CD14-positive monocyte (primary cell): ENCODE data around the gene MRPL49. TPM values are rescaled to one million over a fixed set of nuclear protein-coding genes. Genes with fewer than 3 reads are reported as not detected.

ENCODE experiments used
- DNase-seq, 3 donors: peaks; one replicate each; pipeline ENCODE4 v3.0.0-alpha.2; 2011 to 2022
- H2AFZ ChIP-seq: 2 replicates; pipeline ENCODE4 v1.6.0; 2012; ENCODE audit warnings: mild to moderate bottlenecking, low read depth, low read length, inconsistent platforms; ENCODE audit not compliant: insufficient read depth, poor library complexity, severe bottlenecking
- H3K27ac ChIP-seq, 2 donors: 1 replicate in 1 of 2; 2 replicates in 1 of 2; pipeline ENCODE4 v1.5.1; 2012 to 2013; ENCODE audit warnings: low read length in 2 of 2, control low read depth in 1 of 2, inconsistent platforms in 1 of 2, low read depth in 1 of 2, mild to moderate bottlenecking in 1 of 2
- H3K27me3 ChIP-seq, 2 donors: one replicate each; pipeline versions ENCODE4 v1.6.0 to v1.6.1; 2011 to 2013; ENCODE audit warnings: low read length in 2 of 2; ENCODE audit not compliant: control insufficient read depth in 2 of 2, insufficient read depth in 2 of 2
- H3K36me3 ChIP-seq, 2 donors: replicated peaks in 1 of 2; 1 replicate in 1 of 2; 2 replicates in 1 of 2; pipeline versions ENCODE4 v1.5.1 to v1.6.1; 2012 to 2013; ENCODE audit warnings: low read length in 2 of 2, control low read depth in 1 of 2, inconsistent platforms in 1 of 2, mild to moderate bottlenecking in 1 of 2; ENCODE audit not compliant: insufficient read depth in 2 of 2, control insufficient read depth in 1 of 2
- H3K4me1 ChIP-seq, 2 donors: 1 replicate in 1 of 2; 2 replicates in 1 of 2; pipeline versions ENCODE4 v1.5.1 to v1.6.1; 2012 to 2013; ENCODE audit warnings: low read length in 2 of 2, control low read depth in 1 of 2, inconsistent platforms in 1 of 2, mild to moderate bottlenecking in 1 of 2, moderate library complexity in 1 of 2; ENCODE audit not compliant: insufficient read depth in 2 of 2, control insufficient read depth in 1 of 2
- H3K4me2 ChIP-seq: replicated peaks from 2 replicates; pipeline ENCODE3; 2012; ENCODE audit warnings: low read length, moderate library complexity, mild to moderate bottlenecking; ENCODE audit not compliant: poor library complexity, severe bottlenecking; ENCODE audit errors: extremely low read depth
- H3K4me3 ChIP-seq, 3 experiments: fragments of 200-600 bp in 1 of 3; sonication (generic) in 1 of 3; replicated peaks in 1 of 3; 1 replicate in 2 of 3; 2 replicates in 1 of 3; pipeline ENCODE4 v1.5.1; 2011 to 2013; ENCODE audit warnings: low read length in 3 of 3, mild to moderate bottlenecking in 3 of 3, control low read depth in 2 of 3, low read depth in 2 of 3, inconsistent platforms in 1 of 3, moderate library complexity in 1 of 3
- H3K79me2 ChIP-seq: 2 replicates; pipeline ENCODE4 v1.6.0; 2012; ENCODE audit warnings: mild to moderate bottlenecking, control low read depth, inconsistent platforms, low read length, moderate library complexity; ENCODE audit not compliant: insufficient read depth
- H3K9ac ChIP-seq: 2 replicates; pipeline ENCODE4 v1.6.0; 2017; ENCODE audit warnings: low read length, mild to moderate bottlenecking; ENCODE audit not compliant: insufficient read depth, poor library complexity, severe bottlenecking
- H3K9me3 ChIP-seq, 2 donors: replicated peaks in 1 of 2; 1 replicate in 1 of 2; 2 replicates in 1 of 2; pipeline versions ENCODE4 v1.5.1 to v1.6.1; 2012 to 2013; ENCODE audit warnings: low read length in 2 of 2, control low read depth in 1 of 2; ENCODE audit not compliant: control insufficient read depth in 1 of 2, insufficient read depth in 1 of 2
- H4K20me1 ChIP-seq: 2 replicates; pipeline ENCODE4 v1.6.0; 2012; ENCODE audit warnings: mild to moderate bottlenecking, low read length, control low read depth, moderate library complexity; ENCODE audit not compliant: insufficient read depth
- H3K27ac Mint-ChIP-seq, 7 donors: one replicate each; pipeline ENCODE4 v1.8.0; 2020; ENCODE audit warnings: mild to moderate bottlenecking in 7 of 7, mixed read lengths in 7 of 7, moderate library complexity in 6 of 7, inconsistent platforms in 2 of 7
- H3K27me3 Mint-ChIP-seq, 3 donors: one replicate each; pipeline ENCODE4 v1.8.0; 2021 to 2022; ENCODE audit warnings: low read depth in 3 of 3, mild to moderate bottlenecking in 3 of 3, mixed read lengths in 3 of 3, moderate library complexity in 3 of 3, inconsistent platforms in 1 of 3
- H3K36me3 Mint-ChIP-seq, 2 donors: one replicate each; pipeline ENCODE4 v1.8.0; 2020; ENCODE audit warnings: mixed read lengths in 2 of 2, inconsistent platforms in 1 of 2, mild to moderate bottlenecking in 1 of 2
- H3K4me1 Mint-ChIP-seq: one replicate; pipeline ENCODE4 v1.8.0; 2020; ENCODE audit warnings: mild to moderate bottlenecking, mixed read lengths
- H3K4me3 Mint-ChIP-seq, 2 donors: one replicate each; pipeline ENCODE4 v1.8.0; 2020; ENCODE audit warnings: mild to moderate bottlenecking in 2 of 2, mixed read lengths in 2 of 2, moderate library complexity in 1 of 2
- H3K9me3 Mint-ChIP-seq, 7 donors: one replicate each; pipeline ENCODE4 v1.8.0; 2020 to 2022; ENCODE audit warnings: mixed read lengths in 7 of 7, mild to moderate bottlenecking in 6 of 7, moderate library complexity in 6 of 7, inconsistent platforms in 2 of 7
- WGBS: methylation state at CpG from one replicate; pipeline ENCODE4 v1.1.5; 2013; ENCODE audit warnings: missing lambda C conversion rate; ENCODE audit not compliant: insufficient coverage; 5-methylcytosine and 5-hydroxymethylcytosine counted together
- intact Hi-C, 2 donors: fragments of 100-400 bp; cut with micrococcal nuclease; formaldehyde crosslinking; loops; one replicate each; pipeline versions ENCODE4 v1.15.0 to v1.15.1; 2023
- polyA plus RNA-seq, 3 donors: library from polyadenylated mRNA; depleted of rRNA in 1 of 3; unstranded in 2 of 3; stranded (reverse) in 1 of 3; fragments of 300-500 nt in 2 of 3; fragments of >200 nt in 1 of 3; fragmentation: Illumina TruSeq in 2 of 3; gene quantifications; 1 replicate in 2 of 3; 2 replicates in 1 of 3; pipeline ENCODE4 v1.2.3, GENCODE V29; 2012 to 2021
- TF ChIP-seq, protein P1 (sequence below): fragments of 200-600 bp; IDR thresholded peaks from one replicate; pipeline ENCODE4 v1.8.0; 2022; ENCODE audit warnings: antibody characterized with exemption, mild to moderate bottlenecking

MRPL49 gene
- polyA plus RNA-seq, 3 donors: 19.8 to 33.9 (median 32.7) TPM

DNA sequence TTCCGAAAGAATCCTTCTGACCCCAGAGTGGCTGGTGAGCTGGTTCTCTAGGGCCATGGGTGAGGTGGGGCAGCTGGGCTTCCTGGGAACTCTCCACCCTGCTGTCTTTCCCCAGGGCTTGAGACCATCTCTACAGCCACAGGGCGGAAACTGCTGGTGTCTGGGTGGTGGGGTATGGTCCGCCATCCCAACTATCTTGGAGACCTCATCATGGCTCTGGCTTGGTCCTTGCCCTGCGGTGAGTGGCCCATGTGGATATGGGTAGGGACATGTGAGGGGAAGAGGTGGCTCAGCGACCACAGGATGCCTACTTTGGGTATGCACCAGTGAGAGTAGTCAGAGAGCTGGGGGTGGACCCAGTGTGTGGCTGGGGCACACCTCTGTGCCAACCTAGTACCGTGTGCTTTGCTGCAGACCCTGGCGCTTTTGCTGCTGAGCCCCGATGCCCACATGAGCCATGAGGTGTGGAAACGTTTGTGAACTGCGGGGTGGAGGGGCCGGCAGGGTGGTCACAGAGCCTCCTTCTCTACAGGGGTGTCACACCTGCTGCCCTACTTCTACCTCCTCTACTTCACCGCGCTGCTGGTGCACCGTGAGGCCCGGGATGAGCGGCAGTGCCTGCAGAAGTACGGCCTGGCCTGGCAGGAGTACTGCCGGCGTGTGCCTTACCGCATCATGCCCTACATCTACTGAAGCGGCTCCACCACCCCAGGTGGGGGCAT, 6.6 kb upstream of the MRPL49 start:
- Histone ChIP-seq H3K79me2 (peaks cover 26% of the 10 kb centered on the region), H3K9me3 (no peaks in the 10 kb centered on the region), H3K27me3 (peaks cover 0 to 15% of the 10 kb centered on the region in 2 donors), H3K36me3 (peaks cover 22 to 26% of the 10 kb centered on the region in 2 donors), H3K4me1 (peaks cover 36 to 53% of the 10 kb centered on the region in 2 donors), H2AFZ (no peak overlapping the region), H3K4me3 (no peak overlapping the region), H4K20me1 (peaks cover 35% of the 10 kb centered on the region), H3K27ac (no peak overlapping the region), H3K4me2 (no peak overlapping the region), H3K9ac (no peak overlapping the region)
- WGBS: 92% methylated on average over 10 of the region's 21 CpGs
- H3K9me3 Mint-ChIP-seq: peaks cover 0 to 6% (median 0%) of the 10 kb centered on the region in 7 donors
- no peak for DNase-seq
- TF ChIP-seq, protein P1, sequence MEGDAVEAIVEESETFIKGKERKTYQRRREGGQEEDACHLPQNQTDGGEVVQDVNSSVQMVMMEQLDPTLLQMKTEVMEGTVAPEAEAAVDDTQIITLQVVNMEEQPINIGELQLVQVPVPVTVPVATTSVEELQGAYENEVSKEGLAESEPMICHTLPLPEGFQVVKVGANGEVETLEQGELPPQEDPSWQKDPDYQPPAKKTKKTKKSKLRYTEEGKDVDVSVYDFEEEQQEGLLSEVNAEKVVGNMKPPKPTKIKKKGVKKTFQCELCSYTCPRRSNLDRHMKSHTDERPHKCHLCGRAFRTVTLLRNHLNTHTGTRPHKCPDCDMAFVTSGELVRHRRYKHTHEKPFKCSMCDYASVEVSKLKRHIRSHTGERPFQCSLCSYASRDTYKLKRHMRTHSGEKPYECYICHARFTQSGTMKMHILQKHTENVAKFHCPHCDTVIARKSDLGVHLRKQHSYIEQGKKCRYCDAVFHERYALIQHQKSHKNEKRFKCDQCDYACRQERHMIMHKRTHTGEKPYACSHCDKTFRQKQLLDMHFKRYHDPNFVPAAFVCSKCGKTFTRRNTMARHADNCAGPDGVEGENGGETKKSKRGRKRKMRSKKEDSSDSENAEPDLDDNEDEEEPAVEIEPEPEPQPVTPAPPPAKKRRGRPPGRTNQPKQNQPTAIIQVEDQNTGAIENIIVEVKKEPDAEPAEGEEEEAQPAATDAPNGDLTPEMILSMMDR: no peak
- H3K27ac Mint-ChIP-seq: peak overlapping the region in 2 of 7 donors; percentile 3 to 10
- peaks cover 13 to 22% (median 15%) of the 10 kb centered on the region in 3 donors for H3K27me3 Mint-ChIP-seq
- peaks cover 34 to 38% of the 10 kb centered on the region in 2 donors for H3K36me3 Mint-ChIP-seq
- intact Hi-C loops: loop anchor here in 1 of 2 donors (2.0 kb wide), 1 partner anchor 19 kb away; the partner anchor contains the start of gene SYVN1
- peaks cover 48% of the 10 kb centered on the region for H3K4me1 Mint-ChIP-seq
- no peak overlapping the region for H3K4me3 Mint-ChIP-seq

DNA sequence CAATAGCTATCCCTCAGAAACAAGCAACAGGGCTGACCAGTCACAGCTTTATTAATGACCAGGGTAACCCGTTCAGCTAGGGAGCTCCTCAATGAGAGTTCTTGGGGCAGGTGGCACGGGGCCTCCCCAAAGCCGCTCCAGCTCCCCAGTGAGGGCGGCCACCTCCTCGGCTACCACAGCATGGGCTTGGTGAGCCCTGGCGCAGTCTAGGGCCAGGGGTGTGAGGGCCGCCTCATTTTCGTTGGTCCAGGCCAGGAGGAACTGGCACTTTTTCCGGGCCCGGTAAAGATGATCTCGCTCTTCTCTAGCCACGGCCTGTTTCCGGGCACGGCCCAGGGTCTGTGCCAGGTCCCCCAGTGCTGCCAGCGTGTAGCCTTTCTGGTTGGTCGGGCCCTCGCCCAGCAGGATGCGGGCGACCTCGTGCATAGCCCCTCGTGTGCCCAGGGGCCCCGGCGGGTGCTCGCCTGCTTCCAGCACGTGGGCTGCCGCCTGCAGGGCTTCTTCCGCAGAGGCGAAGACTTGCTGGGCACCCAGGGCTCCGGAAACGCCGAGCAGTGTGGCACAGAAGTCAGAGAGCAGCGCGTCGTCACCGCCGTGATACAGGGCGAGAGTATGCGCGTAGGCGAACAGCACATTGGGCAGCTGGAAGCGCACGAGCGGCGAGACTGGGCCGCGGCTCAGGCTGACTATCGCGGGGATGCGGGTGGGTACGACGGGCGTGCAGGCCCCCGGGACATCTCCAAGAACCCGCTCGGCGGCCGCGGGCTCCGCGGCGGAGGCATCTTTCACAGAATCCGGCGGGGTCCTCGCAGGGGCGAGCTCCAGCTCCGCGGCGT, 5.5 kb upstream of the MRPL49 start:
- Histone ChIP-seq H4K20me1 (peaks cover 25% of the 10 kb centered on the region), H3K9me3 (no peaks in the 10 kb centered on the region), H3K27me3 (peaks cover 0 to 15% of the 10 kb centered on the region in 2 donors), H3K4me3 (peak overlapping the region; percentile 60 to 93 (median 91)), H3K79me2 (peaks cover 37% of the 10 kb centered on the region), H2AFZ (peak overlapping the region; percentile 87), H3K4me1 (peaks cover 35 to 53% of the 10 kb centered on the region in 2 donors), H3K4me2 (peak overlapping the region; percentile 93), H3K36me3 (peaks cover 29 to 33% of the 10 kb centered on the region in 2 donors), H3K9ac (peak overlapping the region; percentile 89), H3K27ac (peak overlapping the region in 1 of 2 donors; percentile 85)
- H3K36me3 Mint-ChIP-seq: peaks cover 44 to 48% of the 10 kb centered on the region in 2 donors
- 25% methylated on average over 68 of the region's 68 CpGs for WGBS
- peak overlapping the region in 5 of 7 donors; percentile 22 to 84 (median 62) for H3K27ac Mint-ChIP-seq
- peaks cover 0 to 6% (median 0%) of the 10 kb centered on the region in 7 donors for H3K9me3 Mint-ChIP-seq
- H3K4me3 Mint-ChIP-seq: peak overlapping the region; percentile 82 to 90
- peaks cover 13 to 22% (median 15%) of the 10 kb centered on the region in 3 donors for H3K27me3 Mint-ChIP-seq
- TF ChIP-seq, protein P1: no peak
- intact Hi-C loops: loop anchor here in 1 of 2 donors (2.0 kb wide), 1 partner anchor 18 kb away; the partner anchor contains the start of gene SYVN1
- no peak for DNase-seq
- peaks cover 45% of the 10 kb centered on the region for H3K4me1 Mint-ChIP-seq
